WI38 (cell line): ENCODE data around the gene TIMM29.
A peak's percentile ranks its signal among the peaks of the same experiment; 100 is the strongest.
"Not testable (repeated sequence)": the region's sequence is repeated elsewhere in the genome, so short reads cannot be mapped to it uniquely, and the experiment has no call there.

ENCODE experiments used
- H3K4me3 ChIP-seq: 2 replicates; pipeline ENCODE4 v1.5.1; 2011; ENCODE audit warnings: low read depth, mild to moderate bottlenecking, control low read depth, low read length
- CTCF ChIP-seq: IDR thresholded peaks from 2 replicates; pipeline ENCODE4 v1.5.1; 2012; ENCODE audit warnings: low read depth, mild to moderate bottlenecking, control low read depth, low read length

Gene TIMM29

GRCh38 chr19:10952809-10953208 lies 24.2 kb downstream of the TIMM29 start:
- no peak overlapping the region for H3K4me3 ChIP-seq
- TF ChIP-seq CTCF = no peak

GRCh38 chr19:10959277-10959968 lies 30.8 kb downstream of the TIMM29 start:
- not testable (repeated sequence) for H3K4me3 ChIP-seq

- H3K4me3 ChIP-seq = peak within 1 kb of the TSS; percentile 91
- no peak for TF ChIP-seq CTCF
These were observed 31.9 kb downstream of the TIMM29 start, which contains the start of gene SMARCA4 for GRCh38 chr19:10960314-10961072. Gene SMARCA4 (plus strand): TSS chr19:10961030. CDS start chr19:10984152, 23,122 bp downstream.

- peak overlapping the region; percentile 91 for H3K4me3 ChIP-seq
- no peak for TF ChIP-seq CTCF
These were observed 32.7 kb downstream of the TIMM29 start for GRCh38 chr19:10961073-10961860.

GRCh38 chr19:10962863-10963262 lies 34.3 kb downstream of the TIMM29 start:
- peak overlapping the region; percentile 91; the same call in 1 of the 2 replicates for H3K4me3 ChIP-seq
- TF ChIP-seq CTCF = no peak

- H3K4me3 ChIP-seq = no peak overlapping the region
- TF ChIP-seq CTCF = no peak
These were observed 35.3 kb downstream of the TIMM29 start for GRCh38 chr19:10963865-10964264.

GRCh38 chr19:10964903-10965302 lies 36.3 kb downstream of the TIMM29 start:
- no peak overlapping the region for H3K4me3 ChIP-seq
- TF ChIP-seq CTCF = no peak
